ENCODE results near the gene ATP8B4.

DNA sequence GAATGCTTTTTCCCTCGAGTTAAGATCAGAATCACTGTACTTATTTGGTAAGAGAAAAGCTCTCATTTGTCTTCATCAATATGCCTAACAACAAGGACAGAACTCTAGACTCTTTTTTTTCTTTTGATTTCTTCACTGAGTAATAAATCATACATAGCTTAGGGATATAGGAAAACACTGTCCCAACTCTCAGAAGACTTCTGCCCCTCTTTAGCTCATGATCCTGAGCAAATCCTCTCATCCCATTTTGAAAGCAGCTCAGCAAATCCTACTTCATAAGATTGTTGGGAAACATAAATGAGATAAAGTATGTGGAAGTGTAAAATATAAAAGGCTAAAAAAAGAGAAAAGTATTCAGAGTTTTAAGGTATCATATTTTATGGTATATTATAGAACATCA, 141.7 kb downstream of the ATP8B4 start:
- TF ChIP-seq, protein P1, sequence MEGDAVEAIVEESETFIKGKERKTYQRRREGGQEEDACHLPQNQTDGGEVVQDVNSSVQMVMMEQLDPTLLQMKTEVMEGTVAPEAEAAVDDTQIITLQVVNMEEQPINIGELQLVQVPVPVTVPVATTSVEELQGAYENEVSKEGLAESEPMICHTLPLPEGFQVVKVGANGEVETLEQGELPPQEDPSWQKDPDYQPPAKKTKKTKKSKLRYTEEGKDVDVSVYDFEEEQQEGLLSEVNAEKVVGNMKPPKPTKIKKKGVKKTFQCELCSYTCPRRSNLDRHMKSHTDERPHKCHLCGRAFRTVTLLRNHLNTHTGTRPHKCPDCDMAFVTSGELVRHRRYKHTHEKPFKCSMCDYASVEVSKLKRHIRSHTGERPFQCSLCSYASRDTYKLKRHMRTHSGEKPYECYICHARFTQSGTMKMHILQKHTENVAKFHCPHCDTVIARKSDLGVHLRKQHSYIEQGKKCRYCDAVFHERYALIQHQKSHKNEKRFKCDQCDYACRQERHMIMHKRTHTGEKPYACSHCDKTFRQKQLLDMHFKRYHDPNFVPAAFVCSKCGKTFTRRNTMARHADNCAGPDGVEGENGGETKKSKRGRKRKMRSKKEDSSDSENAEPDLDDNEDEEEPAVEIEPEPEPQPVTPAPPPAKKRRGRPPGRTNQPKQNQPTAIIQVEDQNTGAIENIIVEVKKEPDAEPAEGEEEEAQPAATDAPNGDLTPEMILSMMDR (IDR thresholded peaks at IDR 0.05), result no peak
- TF ChIP-seq POLR2AphosphoS5 (IDR thresholded peaks at IDR 0.05) (no peak), POLR2A (IDR thresholded peaks at IDR 0.05) (no peak), EP300 (IDR thresholded peaks at IDR 0.05) (no peak)

Measured in sigmoid colon (tissue), 4 donors.